Ovary (tissue), 9 donors: Measurements from ENCODE around the gene REL. TPM values are rescaled to one million over a fixed set of nuclear protein-coding genes. Genes with fewer than 3 reads are reported as not detected.

ENCODE experiments used
- DNase-seq, 5 donors: peaks; one replicate each; pipeline ENCODE4 v3.0.0-alpha.2; 2019 to 2020
- H3K27ac ChIP-seq, 2 donors: fragments of 200-600 bp; one replicate each; pipeline versions ENCODE4 v1.5.1 to v1.8.0; 2019 to 2022
- H3K27me3 ChIP-seq: fragments of 200-600 bp; one replicate; pipeline ENCODE4 v1.8.0; 2022
- H3K36me3 ChIP-seq: fragments of 200-600 bp; sonication (generic); one replicate; pipeline ENCODE4 v1.5.1; 2019
- H3K4me1 ChIP-seq: one replicate; pipeline ENCODE4 v1.8.1; 2013; ENCODE audit warnings: mild to moderate bottlenecking, moderate library complexity; ENCODE audit not compliant: insufficient read depth
- H3K4me3 ChIP-seq: fragments of 200-600 bp; sonication (generic); one replicate; pipeline ENCODE4 v1.5.1; 2017
- H3K9me3 ChIP-seq, 2 donors: fragments of 200-600 bp in 1 of 2; sonication (generic) in 1 of 2; one replicate each; pipeline versions ENCODE4 v1.5.1 to v1.8.1; 2013 to 2019; ENCODE audit warnings: mild to moderate bottlenecking in 1 of 2, moderate library complexity in 1 of 2
- EP300 ChIP-seq: sonication (generic); formaldehyde crosslinking; IDR thresholded peaks from one replicate; pipeline ENCODE4 v1.6.1; 2017; ENCODE audit warnings: antibody characterized with exemption
- POLR2A ChIP-seq: fragments of 450-650 bp; IDR thresholded peaks from one replicate; pipeline ENCODE4 v1.6.1; 2017; ENCODE audit warnings: antibody characterized with exemption, mild to moderate bottlenecking, moderate library complexity
- WGBS, 3 donors: extraction: QIAGEN DNeasy Blood & Tissue Kit in 1 of 3; methylation state at CpG; one replicate each; pipeline versions ENCODE4 v1.1.5 to v1.1.7; 2013 to 2017; 5-methylcytosine and 5-hydroxymethylcytosine counted together
- intact Hi-C, 4 donors: fragments of 100-400 bp; cut with DNase I; formaldehyde crosslinking; loops; one replicate each; pipeline versions ENCODE4 v1.11.0 to v1.15.1; 2022 to 2023
- polyA plus RNA-seq, 2 donors: library from polyadenylated mRNA; stranded (reverse); fragments of 200-250 nt in 1 of 2; fragments of 350-450 nt in 1 of 2; fragmentation: Illumina TruSeq in 1 of 2; extraction: RNeasy Lipid Tissue Mini Kit (QIAGEN cat#74804) in 1 of 2; gene quantifications; one replicate each; pipeline ENCODE4 v1.2.3, GENCODE V29; 2013 to 2014
- total RNA-seq, 7 donors: library from RNA; depleted of rRNA in 2 of 7; stranded (reverse); fragments of >200 nt in 2 of 7; fragmentation: NEBNext Ultra II Directional in 3 of 7; extraction: Animal tissue kit (Norgen Biotek cat#: 25700) in 3 of 7; gene quantifications; one replicate each; pipeline versions ENCODE4 v1.1.0 to v1.2.4, GENCODE V29; 2016 to 2023
- TF ChIP-seq, protein P1 (sequence below), 3 donors: fragments of 450-650 bp in 2 of 3; fragments of 200-600 bp in 1 of 3; IDR thresholded peaks; one replicate each; pipeline versions ENCODE4 v1.5.1 to v1.8.0; 2016 to 2022; ENCODE audit warnings: antibody characterized with exemption in 3 of 3, mild to moderate bottlenecking in 1 of 3
- donor health status: DM: no; HTN: no; CAD: no; lungs with moderate emphysema.
- donor health status: DM: no; HTN: no; CAD: no.
- donor health status: Bipolar disorder and iron deficiency.
- donor health status: DM: yes; HTN: yes; CAD: no.
- donor health status: DM: no; HTN: no; CAD: no.
- donor health status: DM: yes; HTN: yes; CAD: no.

Gene REL
- total and polyA plus RNA-seq, 9 donors = 3.8 to 45.1 (median 18.6) TPM

DNA sequence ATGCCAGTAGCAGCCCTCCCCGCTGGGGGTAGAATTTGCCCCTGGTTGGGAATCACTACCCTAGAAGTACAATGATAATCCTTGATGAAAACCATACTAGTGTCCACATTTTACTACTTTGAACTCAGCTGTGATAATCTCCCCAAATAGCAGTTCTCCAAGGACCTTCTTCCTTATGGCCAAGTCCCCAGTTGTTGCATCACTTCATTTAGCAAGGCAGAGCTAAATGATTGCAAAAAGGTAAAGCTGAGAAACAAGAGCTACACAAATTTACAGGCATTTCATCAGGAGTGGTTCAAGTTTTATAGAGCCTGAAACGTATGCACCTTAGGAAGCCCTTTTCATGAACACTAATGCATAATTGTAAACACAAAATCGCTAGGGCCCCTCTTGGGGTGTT lies 44.9 kb upstream of the REL start:
- intact Hi-C loops = no loop called here
- no peaks in the 10 kb centered on the region for H3K36me3 ChIP-seq
- H3K4me3 ChIP-seq = no peak overlapping the region
- TF ChIP-seq EP300 (no peak), POLR2A (no peak)
- TF ChIP-seq, protein P1, sequence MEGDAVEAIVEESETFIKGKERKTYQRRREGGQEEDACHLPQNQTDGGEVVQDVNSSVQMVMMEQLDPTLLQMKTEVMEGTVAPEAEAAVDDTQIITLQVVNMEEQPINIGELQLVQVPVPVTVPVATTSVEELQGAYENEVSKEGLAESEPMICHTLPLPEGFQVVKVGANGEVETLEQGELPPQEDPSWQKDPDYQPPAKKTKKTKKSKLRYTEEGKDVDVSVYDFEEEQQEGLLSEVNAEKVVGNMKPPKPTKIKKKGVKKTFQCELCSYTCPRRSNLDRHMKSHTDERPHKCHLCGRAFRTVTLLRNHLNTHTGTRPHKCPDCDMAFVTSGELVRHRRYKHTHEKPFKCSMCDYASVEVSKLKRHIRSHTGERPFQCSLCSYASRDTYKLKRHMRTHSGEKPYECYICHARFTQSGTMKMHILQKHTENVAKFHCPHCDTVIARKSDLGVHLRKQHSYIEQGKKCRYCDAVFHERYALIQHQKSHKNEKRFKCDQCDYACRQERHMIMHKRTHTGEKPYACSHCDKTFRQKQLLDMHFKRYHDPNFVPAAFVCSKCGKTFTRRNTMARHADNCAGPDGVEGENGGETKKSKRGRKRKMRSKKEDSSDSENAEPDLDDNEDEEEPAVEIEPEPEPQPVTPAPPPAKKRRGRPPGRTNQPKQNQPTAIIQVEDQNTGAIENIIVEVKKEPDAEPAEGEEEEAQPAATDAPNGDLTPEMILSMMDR (IDR thresholded peaks at IDR 0.05) = no peak
- no peak for DNase-seq
- H3K27ac ChIP-seq = no peak overlapping the region
- no peaks in the 10 kb centered on the region for H3K9me3 ChIP-seq
- H3K27me3 ChIP-seq = no peaks in the 10 kb centered on the region
- no peaks in the 10 kb centered on the region for H3K4me1 ChIP-seq
- 79 to 86% (median 84%) methylated on average over 3 of the region's 3 CpGs for WGBS, 3 donors

- no peak overlapping the region for H3K4me3 ChIP-seq
- no peak for DNase-seq
- H3K9me3 ChIP-seq = no peaks in the 10 kb centered on the region
- no peak overlapping the region for H3K27ac ChIP-seq
- no peaks in the 10 kb centered on the region for H3K27me3 ChIP-seq
- no peaks in the 10 kb centered on the region for H3K36me3 ChIP-seq
- intact Hi-C loops = no loop called here
- H3K4me1 ChIP-seq = no peaks in the 10 kb centered on the region
- 82 to 92% (median 87%) methylated on average over 1 of the region's 1 CpG for WGBS, 3 donors
- TF ChIP-seq POLR2A = no peak
- TF ChIP-seq EP300 = no peak
- TF ChIP-seq, protein P1 (IDR thresholded peaks at IDR 0.05) = no peak
Measured at GRCh38 chr2:60837123-60837522, 44.3 kb upstream of the REL start.

- intact Hi-C loops = no loop called here
- H3K36me3 ChIP-seq = no peaks in the 10 kb centered on the region
- TF ChIP-seq, protein P1 (IDR thresholded peaks at IDR 0.05) = no peak
- TF ChIP-seq POLR2A (no peak), EP300 (no peak)
Measured at GRCh38 chr2:60838481-60838880, 42.9 kb upstream of the REL start.

DNA sequence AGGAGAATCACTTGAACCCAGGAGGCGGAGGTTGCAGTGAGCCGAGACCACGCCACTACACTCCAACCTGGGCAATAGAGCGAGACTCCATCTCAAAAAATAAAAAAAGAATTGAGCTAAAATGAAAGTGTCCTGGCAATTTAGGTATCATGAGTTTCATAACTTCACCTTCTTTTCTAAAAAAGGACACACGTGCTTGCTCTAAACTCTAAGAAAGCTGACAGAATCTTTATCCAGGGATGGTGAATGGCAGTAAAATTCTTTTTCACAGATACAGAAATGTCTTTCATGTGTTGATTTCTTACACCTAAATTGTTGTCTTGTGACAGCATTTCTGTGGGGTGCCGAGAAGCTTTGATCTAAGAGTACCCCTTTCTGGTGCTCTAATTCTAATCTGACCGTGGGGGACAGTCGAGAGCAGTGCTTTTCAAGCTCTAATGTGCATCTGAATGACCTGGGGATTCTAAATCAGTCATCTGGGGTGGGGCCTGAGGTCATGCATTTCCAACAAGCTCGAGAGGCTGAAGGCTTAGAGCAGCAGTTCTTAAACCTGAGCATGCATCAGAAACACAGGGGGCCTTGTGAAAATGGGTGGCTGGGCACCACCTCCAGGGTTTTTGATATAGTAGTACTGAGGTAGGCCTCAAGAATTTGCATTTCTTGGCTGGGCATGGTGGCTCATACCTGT lies 42.1 kb upstream of the REL start:
- no peak overlapping the region for H3K27ac ChIP-seq
- WGBS, 3 donors = 90 to 92% (median 91%) methylated on average over 9 of the region's 9 CpGs
- no peak overlapping the region for H3K4me3 ChIP-seq
- no peak for DNase-seq
- no peaks in the 10 kb centered on the region for H3K4me1 ChIP-seq
- H3K27me3 ChIP-seq = no peaks in the 10 kb centered on the region
- no peaks in the 10 kb centered on the region for H3K36me3 ChIP-seq
- TF ChIP-seq, protein P1 (IDR thresholded peaks at IDR 0.05) = no peak
- TF ChIP-seq EP300 (no peak), POLR2A (no peak)
- intact Hi-C loops = no loop called here
- no peaks in the 10 kb centered on the region for H3K9me3 ChIP-seq

More at GRCh38 chr2:60838481-60838880, 42.9 kb upstream of the REL start:
- no peak overlapping the region for H3K4me3 ChIP-seq
- 76 to 83% (median 81%) methylated on average over 3 of the region's 3 CpGs for WGBS, 3 donors
- no peaks in the 10 kb centered on the region for H3K4me1 ChIP-seq
- no peak overlapping the region for H3K27ac ChIP-seq
- no peaks in the 10 kb centered on the region for H3K27me3 ChIP-seq
- no peak for DNase-seq
- no peaks in the 10 kb centered on the region for H3K9me3 ChIP-seq
